Peyer's patch (tissue), 4 donors: Measurements from ENCODE around the gene DKKL1. TPM values are rescaled to one million over a fixed set of nuclear protein-coding genes. Genes with fewer than 3 reads are reported as not detected.
A peak's percentile ranks its signal among the peaks of the same experiment; 100 is the strongest.

ENCODE experiments used
- DNase-seq, 3 donors: peaks; one replicate each; pipeline ENCODE4 v3.0.0-alpha.2; 2017 to 2019
- H3K27ac ChIP-seq, 4 donors: fragments of 200-600 bp; sonication (generic); one replicate each; pipeline ENCODE4 v1.5.1; 2016 to 2019
- H3K27me3 ChIP-seq, 2 donors: fragments of 200-600 bp; sonication (generic); one replicate each; pipeline ENCODE4 v1.5.1; 2019
- H3K36me3 ChIP-seq, 3 donors: fragments of 200-600 bp; sonication (generic); one replicate each; pipeline ENCODE4 v1.5.1; 2016 to 2019
- H3K4me1 ChIP-seq, 4 donors: fragments of 200-600 bp; sonication (generic); one replicate each; pipeline ENCODE4 v1.5.1; 2016 to 2019
- H3K4me3 ChIP-seq, 4 donors: fragments of 200-600 bp; sonication (generic); 1 replicate in 3 of 4; 2 replicates in 1 of 4; pipeline ENCODE4 v1.5.1; 2016 to 2019; ENCODE audit warnings: mild to moderate bottlenecking in 1 of 4
- H3K9me3 ChIP-seq, 4 donors: fragments of 200-600 bp; sonication (generic); one replicate each; pipeline ENCODE4 v1.5.1; 2016 to 2019; ENCODE audit warnings: mild to moderate bottlenecking in 1 of 4
- CTCF ChIP-seq, 6 experiments: fragments of 450-650 bp in 4 of 6; fragments of 200-600 bp in 2 of 6; sonication (generic) in 1 of 6; IDR thresholded peaks; one replicate each; pipeline ENCODE4 v1.5.1; 2017 to 2019; ENCODE audit warnings: antibody characterized with exemption in 6 of 6, mild to moderate bottlenecking in 3 of 6, moderate library complexity in 1 of 6
- POLR2A ChIP-seq, 2 donors: fragments of 450-650 bp; IDR thresholded peaks; one replicate each; pipeline ENCODE4 v1.5.1; 2017; ENCODE audit warnings: antibody characterized with exemption in 2 of 2, mild to moderate bottlenecking in 2 of 2, moderate library complexity in 2 of 2
- total RNA-seq, 4 donors: library from RNA; depleted of rRNA; stranded (reverse); fragments of >200 nt; gene quantifications; one replicate each; pipeline ENCODE4 v1.1.0, GENCODE V29; 2016

DKKL1 gene
- total RNA-seq, 4 donors from 2014 or later = not detected

- Histone ChIP-seq H3K4me3 (peak overlapping the region in 2 of 4 donors; percentile 13 to 31), H3K27me3 (peaks cover 0 to 47% of the 10 kb centered on the region in 2 donors), H3K9me3 (no peaks in the 10 kb centered on the region), H3K36me3 (no peaks in the 10 kb centered on the region), H3K4me1 (peaks cover 3 to 21% (median 16%) of the 10 kb centered on the region in 4 donors), H3K27ac (no peak overlapping the region)
- peak; percentile 35 to 67 (median 62) for DNase-seq
- TF ChIP-seq CTCF (IDR thresholded peaks at IDR 0.05) (no peak), POLR2A (IDR thresholded peaks at IDR 0.05) (no peak)
These were observed 57.6 kb downstream of the DKKL1 start for GRCh38 chr19:49421039-49421877.

GRCh38 chr19:49421878-49422202 lies 58.2 kb downstream of the DKKL1 start:
- no peaks in the 10 kb centered on the region for H3K9me3 ChIP-seq
- DNase-seq = no peak
- no peak overlapping the region for H3K27ac ChIP-seq
- H3K4me3 ChIP-seq = no peak overlapping the region
- no peaks in the 10 kb centered on the region for H3K36me3 ChIP-seq
- no peak for TF ChIP-seq POLR2A (IDR thresholded peaks at IDR 0.05)
- TF ChIP-seq CTCF (IDR thresholded peaks at IDR 0.05) = no peak
- H3K4me1 ChIP-seq = peaks cover 3 to 21% (median 16%) of the 10 kb centered on the region in 4 donors
- H3K27me3 ChIP-seq = peaks cover 0 to 53% of the 10 kb centered on the region in 2 donors

- H3K4me1 ChIP-seq = peaks cover 3 to 21% (median 16%) of the 10 kb centered on the region in 4 donors
- no peaks in the 10 kb centered on the region for H3K36me3 ChIP-seq
- no peaks in the 10 kb centered on the region for H3K9me3 ChIP-seq
- peak overlapping the region in 3 of 4 donors; percentile 23 to 41 (median 24) for H3K4me3 ChIP-seq
- TF ChIP-seq CTCF (IDR thresholded peaks at IDR 0.05) = peak in 3 of 6 experiments; percentile 16 to 39 (median 36)
- TF ChIP-seq POLR2A (IDR thresholded peaks at IDR 0.05) = no peak
- no peak overlapping the region for H3K27ac ChIP-seq
- no peak for DNase-seq
- H3K27me3 ChIP-seq = peaks cover 0 to 58% of the 10 kb centered on the region in 2 donors
These were observed 58.9 kb downstream of the DKKL1 start for GRCh38 chr19:49422407-49423070.

GRCh38 chr19:49423071-49423984 lies 59.7 kb downstream of the DKKL1 start, which contains the start of gene PTH2:
Gene PTH2 (minus strand): TSS chr19:49423441. CDS start chr19:49423339, 102 bp downstream.
- TF ChIP-seq CTCF (IDR thresholded peaks at IDR 0.05) = no peak
- TF ChIP-seq POLR2A (IDR thresholded peaks at IDR 0.05) = no peak
- H3K27me3 ChIP-seq = peaks cover 0 to 65% of the 10 kb centered on the region in 2 donors
- H3K9me3 ChIP-seq = no peaks in the 10 kb centered on the region
- DNase-seq = no peak
- H3K27ac ChIP-seq = no peak within 1 kb of the TSS
- no peaks in the 10 kb centered on the region for H3K36me3 ChIP-seq
- peaks cover 3 to 27% (median 19%) of the 10 kb centered on the region in 4 donors for H3K4me1 ChIP-seq
- peak within 1 kb of the TSS in 3 of 4 donors; percentile 23 to 41 (median 24) for H3K4me3 ChIP-seq

GRCh38 chr19:49423985-49424303 lies 60.3 kb downstream of the DKKL1 start:
- H3K9me3 ChIP-seq = no peaks in the 10 kb centered on the region
- H3K36me3 ChIP-seq = no peaks in the 10 kb centered on the region
- H3K4me3 ChIP-seq = no peak overlapping the region
- no peak for DNase-seq
- no peak overlapping the region for H3K27ac ChIP-seq
- H3K4me1 ChIP-seq = peaks cover 3 to 32% (median 21%) of the 10 kb centered on the region in 4 donors
- TF ChIP-seq CTCF (IDR thresholded peaks at IDR 0.05) = no peak
- no peak for TF ChIP-seq POLR2A (IDR thresholded peaks at IDR 0.05)
- H3K27me3 ChIP-seq = peaks cover 0 to 71% of the 10 kb centered on the region in 2 donors
